Activated T-helper 1 cell treated with anti-CD3 and anti-CD28 coated beads, Interleukin-2, amount 50 U/mL, for 16 hours (primary cell): ENCODE measurements around the gene KRCC1.
A peak's percentile ranks its signal among the peaks of the same experiment; 100 is the strongest.

Experiments
- DNase-seq, 2 donors: peaks; one replicate each; pipeline ENCODE4 v3.0.0-alpha.2; 2020; ENCODE audit warnings: low read depth in 1 of 2, low spot score in 1 of 2

Gene KRCC1

DNA sequence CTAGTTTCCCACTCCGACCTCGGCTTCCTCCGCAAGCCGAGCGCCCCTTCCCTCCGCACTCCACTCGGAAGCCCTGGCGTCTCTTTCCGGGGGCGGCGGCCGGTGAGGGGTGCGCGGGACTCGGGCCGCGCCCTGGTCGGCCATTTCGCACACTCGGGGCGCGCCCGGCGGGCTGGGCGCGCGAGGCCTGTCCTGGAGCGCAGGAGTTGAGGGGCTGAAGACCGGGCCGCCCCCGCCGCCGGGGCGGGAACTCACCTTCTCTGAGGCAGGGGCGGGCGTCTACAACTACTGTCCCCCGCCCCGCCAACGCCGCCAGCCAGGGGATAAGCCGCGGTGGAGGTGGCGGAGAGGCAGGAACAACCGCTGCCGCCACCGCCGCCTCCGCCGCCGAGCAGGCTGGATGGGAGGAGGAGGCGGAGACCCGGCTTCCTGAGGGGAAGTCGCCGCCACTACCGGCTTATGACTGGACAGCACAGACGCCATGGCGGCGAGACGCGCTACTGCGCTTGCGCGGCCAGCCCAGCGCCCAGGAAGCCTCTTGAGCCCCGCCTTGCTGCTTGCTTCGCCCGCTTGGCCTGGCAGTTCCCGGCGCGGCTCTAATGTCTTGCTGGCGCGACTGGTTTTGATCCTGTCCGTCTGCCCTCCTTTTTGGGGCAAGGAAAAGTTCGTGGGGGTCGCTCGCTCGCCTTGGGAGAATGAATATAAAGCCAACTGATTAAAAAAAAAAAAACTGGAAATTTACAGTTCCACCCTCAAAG is at the start of gene KRCC1:
Gene KRCC1, minus strand, starts transcription at position 413 of the 758 bp plus-strand sequence. CDS start 27,220 bp downstream, outside the sequence.
- DNase-seq: peak; percentile 86 to 92

DNA sequence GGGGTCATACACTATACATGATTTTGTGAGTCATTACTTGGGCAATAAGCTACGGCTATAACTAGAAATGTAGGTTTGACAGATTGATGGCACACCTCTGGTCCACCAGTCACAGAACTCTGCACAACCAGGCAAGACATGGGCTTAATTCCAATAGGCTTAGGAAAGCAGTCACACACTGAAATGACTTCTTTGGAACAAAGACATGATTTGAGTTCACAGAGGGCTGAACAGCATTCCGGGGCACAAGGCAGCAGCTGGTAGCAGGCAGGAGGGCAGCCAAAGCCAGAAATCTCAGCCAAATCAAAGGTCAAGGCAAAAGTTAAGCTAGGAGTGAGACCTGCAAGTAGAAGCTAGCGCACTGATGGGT is 44.9 kb upstream of the KRCC1 start:
- no peak for DNase-seq

DNA sequence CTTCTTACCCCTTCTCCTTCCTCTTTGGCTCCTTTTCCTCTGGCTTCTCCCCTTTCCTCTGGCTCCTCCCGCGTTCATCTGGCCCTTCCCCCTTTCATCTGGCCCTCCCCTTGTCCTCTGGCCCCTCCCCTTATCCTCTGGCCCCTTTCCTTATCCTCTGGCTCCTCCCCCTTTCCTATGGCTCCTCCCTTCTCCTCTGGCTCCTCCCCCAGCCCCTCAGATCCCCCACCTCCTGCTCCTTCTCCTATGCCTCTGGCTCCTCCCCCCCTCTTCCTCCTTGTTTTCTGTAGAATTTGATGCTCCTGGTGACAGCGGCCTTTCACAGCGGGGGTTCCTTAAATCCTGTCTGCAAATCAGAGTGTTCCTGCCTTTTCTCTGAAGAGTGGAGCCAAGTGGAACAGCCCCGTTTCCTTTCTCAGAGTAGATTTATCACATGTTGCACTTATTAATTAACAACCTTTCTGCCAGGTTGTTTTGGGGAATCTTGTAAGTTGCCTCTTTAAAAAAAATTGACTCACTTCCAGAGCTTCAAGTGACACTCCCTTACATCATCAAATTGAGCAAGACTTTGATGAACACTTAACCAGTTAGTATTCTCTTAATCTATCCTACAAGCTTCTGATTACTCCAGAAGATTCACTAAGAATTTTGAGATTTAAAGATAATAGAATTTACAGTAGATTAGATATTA is 44.4 kb upstream of the KRCC1 start:
- DNase-seq: no peak

DNA sequence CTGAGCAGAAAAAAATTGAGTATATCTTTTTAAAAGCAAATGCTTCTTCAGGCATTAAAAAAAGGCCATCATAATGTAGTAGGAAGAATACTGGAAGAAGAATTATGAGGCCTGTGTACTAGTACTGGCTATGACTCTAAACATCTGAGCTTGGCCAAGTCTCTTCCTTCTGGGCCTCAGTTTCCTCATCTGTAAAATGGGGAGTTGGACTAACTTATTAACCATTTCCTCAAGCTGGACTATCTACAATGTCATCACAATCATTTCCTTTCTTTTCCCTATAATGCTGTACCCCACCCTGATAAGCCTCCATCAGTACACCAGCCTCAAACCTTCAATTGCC is 42.9 kb upstream of the KRCC1 start:
- DNase-seq: no peak

DNA sequence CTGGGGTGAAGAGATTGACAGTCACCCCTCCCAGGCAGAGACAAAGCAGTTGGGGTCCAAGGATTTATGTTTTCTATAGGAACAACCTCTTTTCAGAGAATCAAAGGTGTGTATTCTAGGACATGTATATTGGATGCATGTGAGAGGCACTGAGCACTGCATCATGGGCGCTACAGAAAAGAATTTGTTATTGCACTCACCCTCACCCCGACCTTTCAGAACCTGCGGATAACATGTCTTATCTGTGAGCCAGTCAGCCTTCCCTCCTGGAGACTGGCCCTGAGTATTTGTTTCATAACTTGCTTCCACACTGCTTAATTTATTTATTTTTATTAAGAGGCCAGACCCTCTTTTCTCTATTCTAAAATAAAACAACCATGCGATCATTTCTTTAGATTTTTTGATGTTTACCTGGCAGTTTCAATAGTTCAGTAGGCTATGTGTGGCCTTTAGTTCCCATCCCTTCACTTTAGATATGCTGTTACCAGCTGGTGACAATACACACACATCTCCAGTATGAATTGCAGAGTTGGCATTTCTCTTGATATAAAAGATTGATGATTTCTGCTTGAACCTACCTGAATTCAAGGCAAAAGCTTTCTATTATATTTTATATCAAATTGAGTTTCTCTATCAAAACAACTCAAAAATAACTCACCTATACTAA is 42.4 kb upstream of the KRCC1 start:
- no peak for DNase-seq

DNA sequence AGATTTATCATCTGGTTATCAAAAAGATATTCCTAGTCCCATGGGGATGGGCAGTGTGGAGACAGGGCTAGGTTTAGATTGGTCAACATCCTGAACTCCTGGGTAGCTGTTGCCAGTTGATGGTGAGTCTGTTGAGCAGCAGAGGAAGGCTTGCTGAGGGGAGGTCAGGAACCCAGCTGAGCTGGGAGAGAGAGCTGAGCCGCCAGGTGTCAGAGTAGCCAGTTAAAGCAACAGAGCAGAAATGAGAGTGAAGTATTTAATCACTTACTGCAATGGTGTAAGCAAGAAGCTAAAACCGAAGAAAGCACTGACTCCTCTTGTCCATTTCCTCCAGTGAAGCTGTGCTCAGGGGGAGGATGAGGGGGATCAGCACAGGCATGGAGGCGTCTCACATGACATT is 41.6 kb upstream of the KRCC1 start:
- DNase-seq: no peak

DNA sequence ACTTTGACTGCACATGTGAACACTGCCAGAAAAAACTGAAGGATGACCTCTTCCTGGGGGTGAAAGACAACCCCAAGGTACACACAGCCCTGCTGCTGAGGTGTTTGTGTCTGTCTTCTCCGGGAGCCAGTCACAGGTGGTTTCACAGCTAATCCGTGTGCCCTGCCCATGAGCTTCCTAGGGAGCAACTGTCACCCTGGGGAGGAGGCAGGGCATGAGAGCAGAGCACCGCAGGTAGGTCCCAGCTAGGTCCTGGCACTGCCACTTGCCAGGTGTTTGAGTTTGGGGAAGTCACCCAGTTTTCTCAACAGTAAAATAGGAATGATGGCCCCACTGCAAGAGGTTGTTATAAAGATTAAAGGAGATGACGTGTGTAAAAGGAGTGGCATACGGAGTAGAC is 41.1 kb upstream of the KRCC1 start:
- DNase-seq: no peak

DNA sequence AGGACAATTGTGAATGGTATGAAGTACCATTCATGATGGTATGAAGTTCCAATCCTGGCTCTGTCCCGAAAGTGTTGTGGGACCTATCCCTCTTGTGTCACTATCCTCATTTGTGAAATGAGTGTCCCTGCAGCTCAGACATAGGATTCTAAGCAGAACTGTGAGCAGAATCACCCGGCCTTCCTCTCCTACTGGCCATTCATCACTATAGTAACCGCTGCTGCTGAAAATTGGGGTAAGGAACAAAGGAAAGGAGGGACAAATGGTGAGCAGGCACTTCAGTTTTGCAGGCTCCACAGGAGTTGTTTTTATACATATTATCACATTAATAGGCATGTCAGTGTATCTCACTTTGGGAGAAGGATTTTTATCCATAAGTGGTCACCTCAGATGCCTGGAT is 39.4 kb upstream of the KRCC1 start:
- no peak for DNase-seq

DNA sequence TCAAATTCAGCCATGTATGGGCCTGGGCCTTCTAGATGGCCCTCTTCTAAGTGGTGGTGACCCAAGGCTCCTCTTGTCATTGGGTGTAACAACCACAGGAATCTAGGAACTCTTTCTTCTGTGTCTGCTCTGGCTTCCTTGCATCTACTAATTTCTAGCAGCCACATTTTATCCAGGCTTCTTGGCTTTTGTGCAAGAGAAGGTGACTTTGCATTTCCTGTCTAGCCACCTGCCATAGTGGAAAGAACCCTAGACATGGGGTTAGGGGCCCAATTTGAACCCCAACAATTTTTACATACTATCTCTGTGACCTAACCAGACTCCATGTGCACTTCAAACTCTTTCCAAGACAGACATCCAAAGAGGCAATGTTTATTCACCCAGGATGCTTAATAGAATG is 37.2 kb upstream of the KRCC1 start:
- DNase-seq: no peak

DNA sequence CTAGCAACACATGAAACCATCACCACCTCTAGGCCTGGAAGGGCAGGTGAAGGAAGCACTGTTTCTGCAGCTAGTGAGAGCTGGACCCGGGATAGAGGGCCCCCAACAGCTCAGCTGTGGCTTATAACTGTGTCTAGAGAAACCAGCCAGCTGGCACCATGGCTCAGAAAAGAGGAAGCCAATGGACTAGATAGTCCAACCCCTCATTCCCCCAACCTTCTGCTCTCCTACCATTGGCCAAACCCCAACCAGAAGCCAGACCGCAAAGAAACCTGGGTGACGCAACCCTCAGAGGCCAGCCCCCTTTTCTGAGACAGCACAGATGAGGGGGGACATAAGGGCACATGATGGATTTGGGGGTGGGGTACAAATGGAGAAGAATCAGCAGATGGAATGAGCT is 36.4 kb upstream of the KRCC1 start:
- DNase-seq: no peak

DNA sequence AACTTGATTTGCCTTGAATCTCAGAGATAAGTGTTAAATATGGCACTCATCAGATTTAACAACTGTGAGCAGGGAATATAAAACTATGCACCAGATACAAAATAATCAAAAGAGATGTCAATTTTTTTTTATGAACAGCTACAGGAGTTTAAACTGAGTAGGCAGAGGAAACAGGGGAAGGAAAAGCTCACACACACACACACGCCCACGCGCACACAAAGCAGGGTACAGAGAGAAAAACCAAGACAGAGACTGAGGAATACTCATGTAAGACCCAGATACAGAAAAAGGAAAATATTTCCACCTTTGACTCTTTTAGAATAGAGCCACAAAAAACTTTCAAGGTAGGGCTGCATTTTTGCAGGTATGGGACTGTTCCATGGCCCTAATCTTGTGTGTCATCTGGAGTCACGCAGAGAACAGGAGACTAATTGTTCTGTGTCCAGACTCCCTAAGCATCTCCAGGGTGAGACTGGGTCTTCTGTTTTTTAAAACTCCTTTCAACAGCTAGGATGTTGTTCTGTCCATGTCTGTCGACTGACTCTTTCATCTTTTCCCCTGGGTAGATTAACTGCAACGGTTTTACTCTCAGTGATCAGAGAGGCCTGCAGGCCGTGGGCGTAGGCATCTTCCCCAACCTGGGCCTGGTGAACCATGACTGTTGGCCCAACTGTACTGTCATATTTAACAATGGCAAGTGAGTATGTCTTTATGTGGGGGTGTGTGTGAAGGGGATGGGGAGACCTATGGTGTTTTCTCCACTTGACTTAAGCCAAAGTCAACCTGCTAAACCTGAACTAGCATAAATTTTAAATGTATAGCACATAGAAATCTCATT is 35.1 kb upstream of the KRCC1 start:
- DNase-seq: no peak

DNA sequence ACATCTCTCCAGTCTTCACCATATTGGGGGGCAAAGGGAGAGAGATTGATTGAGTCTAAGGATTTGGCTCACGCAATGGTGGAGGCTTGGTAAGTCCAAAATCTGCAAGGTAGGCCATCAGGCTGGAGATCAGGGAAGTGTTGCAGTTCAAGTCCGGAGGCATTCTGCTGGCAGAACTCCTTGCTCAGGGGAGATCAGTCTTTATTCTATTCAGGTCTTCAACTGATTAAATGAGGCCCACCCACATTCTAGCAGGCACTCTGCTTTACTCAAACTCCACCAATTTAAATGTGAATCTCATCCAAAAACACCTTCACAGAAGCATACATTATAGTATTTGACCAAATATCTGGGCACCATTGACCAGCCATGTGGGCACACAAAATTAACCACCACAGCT is 33.4 kb upstream of the KRCC1 start:
- no peak for DNase-seq

DNA sequence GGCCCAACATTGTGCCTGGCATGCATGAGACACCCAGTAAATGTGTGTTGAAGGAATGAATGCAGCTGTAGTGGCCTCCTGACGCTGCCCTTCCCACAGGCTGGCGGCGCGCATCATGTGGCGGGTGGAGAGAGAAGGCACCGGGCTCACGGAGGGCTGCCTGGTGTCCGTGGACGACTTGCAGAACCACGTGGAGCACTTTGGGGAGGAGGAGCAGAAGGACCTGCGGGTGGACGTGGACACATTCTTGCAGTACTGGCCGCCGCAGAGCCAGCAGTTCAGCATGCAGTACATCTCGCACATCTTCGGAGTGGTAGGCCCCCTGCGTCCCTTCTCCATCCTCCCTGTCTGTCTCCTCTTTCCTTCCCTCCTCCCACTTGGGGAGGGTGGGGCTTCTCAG is 32.2 kb upstream of the KRCC1 start:
- DNase-seq: no peak

DNA sequence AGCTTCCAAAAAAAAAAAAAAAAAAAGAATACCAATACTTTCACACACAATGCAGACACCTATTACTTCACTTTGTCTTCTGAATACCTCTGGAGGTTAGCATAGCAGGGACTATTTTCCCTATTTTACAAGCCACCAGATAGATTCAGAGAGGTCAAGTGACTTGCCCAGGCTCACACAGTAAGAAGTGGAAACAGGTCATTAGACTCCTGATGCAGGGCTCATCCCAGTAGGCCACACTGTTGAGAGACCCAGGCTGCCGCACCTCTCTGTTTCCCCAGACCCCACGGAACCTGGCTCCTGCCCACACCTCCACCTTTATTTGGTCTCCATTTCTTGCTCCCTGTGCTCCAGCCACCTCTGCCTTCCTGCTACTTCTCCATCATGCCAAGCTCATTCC is 31.5 kb upstream of the KRCC1 start:
- no peak for DNase-seq

DNA sequence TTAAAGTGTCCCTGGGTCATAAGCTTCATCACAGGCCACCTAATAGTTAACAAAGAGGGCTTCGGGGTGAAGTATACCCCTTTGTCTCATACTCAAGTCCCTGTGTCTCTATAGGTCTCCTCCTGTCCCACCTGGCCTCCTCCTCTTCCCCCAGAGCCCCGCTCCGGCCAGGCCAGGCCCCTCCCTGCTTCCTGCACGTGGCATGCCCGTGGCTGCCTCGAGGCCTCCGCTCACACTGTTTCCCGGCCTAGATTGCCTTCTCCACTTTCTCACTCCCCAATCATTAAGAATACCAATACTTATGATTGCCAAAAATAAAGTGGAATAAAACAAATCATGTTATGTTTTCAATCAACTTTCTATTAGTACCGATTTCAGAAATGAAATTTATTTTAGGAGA is 30.8 kb upstream of the KRCC1 start:
- no peak for DNase-seq

DNA sequence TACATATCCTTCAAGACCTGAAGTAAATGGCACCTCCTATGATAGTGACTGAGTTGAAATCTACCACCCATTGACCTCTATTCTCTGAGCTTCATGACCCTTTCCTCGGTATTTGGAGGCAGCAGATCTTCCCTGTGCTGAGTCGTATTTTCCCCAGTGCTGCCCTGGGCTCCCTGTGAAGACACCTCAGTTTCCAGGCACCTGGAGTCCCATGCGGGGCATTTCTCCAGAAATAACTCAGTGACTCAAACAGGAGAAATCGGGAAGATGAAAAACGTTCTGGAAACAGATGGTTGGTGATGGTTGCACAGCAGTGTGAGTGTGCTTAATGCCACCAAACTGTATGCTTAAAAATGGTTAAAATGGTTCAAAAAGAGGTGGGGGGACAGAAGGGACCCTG is 30.0 kb upstream of the KRCC1 start:
- DNase-seq: no peak

DNA sequence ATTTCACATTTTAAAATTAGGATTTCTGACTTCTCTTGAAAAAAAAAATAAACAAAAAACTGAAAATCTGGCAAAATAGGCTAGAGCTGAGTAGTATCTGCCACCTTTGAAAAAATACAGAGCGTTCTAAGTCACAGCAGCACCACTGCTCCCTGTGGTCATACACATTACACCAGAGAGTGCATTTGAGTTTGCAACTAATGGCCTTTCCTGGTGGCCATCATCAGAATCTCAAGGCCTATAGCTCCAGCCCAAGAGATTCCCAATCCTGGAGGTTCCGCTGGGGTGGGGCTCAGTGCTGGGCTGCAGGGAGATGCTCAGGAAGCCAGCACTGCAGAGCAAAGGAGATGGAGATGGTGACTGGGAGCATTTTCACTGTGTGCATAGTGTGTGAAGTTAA is 29.5 kb upstream of the KRCC1 start:
- no peak for DNase-seq

DNA sequence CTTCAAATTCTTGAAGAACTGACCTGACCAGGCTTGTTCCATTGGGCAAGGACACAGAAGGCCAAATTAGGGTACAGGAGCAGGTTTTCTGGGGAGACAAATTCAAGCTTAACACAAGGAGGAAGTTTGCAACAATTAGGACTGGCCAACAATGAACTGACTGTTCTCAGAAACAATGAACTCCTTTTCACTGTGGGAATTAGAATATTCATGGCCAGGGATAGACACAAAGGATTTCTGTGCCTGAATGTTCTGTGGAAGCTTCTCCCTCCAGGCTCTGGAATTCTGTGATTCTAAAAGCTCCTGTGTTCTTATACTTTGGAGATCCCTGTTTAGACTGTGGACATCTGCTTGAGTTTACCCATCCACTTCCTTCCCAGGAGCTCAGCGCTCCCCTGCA is 27.2 kb upstream of the KRCC1 start:
- DNase-seq: no peak

DNA sequence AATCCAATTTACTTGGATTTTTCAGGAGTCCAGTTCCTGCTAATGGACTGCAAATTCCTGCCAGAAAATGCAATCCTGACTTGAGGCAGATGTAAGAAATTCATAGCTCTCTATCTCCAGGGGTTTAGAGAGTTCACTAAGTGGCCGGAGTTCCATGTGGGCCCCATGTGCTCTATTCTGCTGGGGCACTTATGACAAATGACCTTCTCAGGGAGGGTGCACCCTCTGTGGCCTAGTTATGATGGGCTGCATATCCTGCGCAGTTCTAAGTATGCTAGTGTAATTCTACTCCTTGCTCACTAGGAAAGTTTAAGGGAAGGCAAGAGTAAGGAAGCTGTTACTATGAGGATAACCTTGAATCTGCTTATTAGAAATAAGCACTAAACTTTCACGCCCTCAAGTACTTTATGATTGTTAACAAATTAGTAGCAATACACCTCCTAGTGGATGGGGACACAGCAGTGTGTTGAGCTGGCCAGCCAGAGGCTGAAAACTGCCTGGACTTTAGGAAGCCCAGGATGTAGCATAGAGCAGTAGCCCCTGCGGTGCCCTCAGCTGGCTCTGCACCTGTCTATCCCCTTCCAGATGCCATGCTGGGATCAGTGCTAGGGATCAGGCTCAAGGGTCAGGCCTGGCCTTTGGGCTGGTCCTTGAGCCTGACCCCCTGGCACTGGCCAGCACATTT is 26.5 kb upstream of the KRCC1 start:
- DNase-seq: no peak

DNA sequence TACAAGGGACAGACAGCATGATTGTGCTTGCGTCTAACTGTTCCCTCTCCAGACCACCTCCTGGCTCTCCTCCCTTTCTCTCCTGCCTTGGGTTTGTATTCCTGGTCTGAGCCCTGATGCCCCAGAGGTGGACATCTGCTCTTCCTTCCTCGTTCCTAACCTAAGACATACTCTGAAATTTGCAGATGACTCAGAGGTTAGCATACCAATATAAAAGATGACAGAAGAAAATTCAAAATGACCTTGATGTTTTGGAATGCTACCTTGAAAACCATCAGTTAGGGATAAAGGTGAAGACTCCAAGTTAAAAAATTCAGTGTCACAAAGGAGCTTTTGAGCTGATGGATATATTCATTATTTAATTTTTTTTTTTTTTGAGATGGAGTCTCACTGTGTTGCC is 25.0 kb upstream of the KRCC1 start:
- DNase-seq: no peak

DNA sequence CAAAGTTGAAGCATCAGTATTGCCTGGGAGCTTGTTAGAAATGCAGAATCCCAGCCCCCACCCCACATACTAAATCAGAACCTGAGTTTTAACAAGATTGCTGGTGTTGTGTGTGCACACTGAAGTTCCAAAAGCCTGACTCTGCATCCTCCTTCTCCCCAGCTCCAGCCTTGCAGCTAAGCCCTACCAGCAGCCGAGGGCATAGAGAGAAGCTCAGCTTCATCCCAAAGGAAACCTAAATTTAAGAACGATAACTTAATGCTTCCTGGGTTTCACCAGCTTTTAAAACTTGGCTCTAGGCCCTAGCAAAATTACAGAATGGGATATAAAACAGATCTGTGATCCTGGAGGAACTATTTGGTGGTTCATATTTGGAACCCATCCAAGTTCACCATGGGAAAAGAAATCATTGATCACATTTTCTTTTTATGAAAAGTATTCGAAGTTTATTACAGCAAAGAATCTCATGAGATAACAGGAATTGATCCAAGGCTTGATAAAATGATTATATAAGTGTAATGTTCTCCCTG is 23.1 kb upstream of the KRCC1 start:
- no peak for DNase-seq
